Sigmoid colon (tissue), 7 donors: ENCODE results near the gene PAQR8. TPM values are rescaled to one million over a fixed set of nuclear protein-coding genes. Genes with fewer than 3 reads are reported as not detected.

Experiments used
- DNase-seq: peaks from one replicate; pipeline ENCODE4 v3.0.0-alpha.2; 2019
- H3K27ac ChIP-seq, 4 donors: fragments of 200-600 bp; sonication (generic); one replicate each; pipeline ENCODE4 v1.5.1; 2016 to 2019; ENCODE audit warnings: mild to moderate bottlenecking in 1 of 4
- H3K27me3 ChIP-seq, 3 donors: fragments of 200-600 bp; sonication (generic); one replicate each; pipeline ENCODE4 v1.5.1; 2019; ENCODE audit warnings: mild to moderate bottlenecking in 1 of 3
- H3K36me3 ChIP-seq, 4 donors: fragments of 200-600 bp; sonication (generic); one replicate each; pipeline ENCODE4 v1.5.1; 2016 to 2019
- H3K4me1 ChIP-seq, 4 donors: fragments of 200-600 bp; sonication (generic); one replicate each; pipeline ENCODE4 v1.5.1; 2017 to 2019
- H3K4me3 ChIP-seq, 4 donors: fragments of 200-600 bp; sonication (generic); one replicate each; pipeline ENCODE4 v1.5.1; 2017 to 2019; ENCODE audit warnings: mild to moderate bottlenecking in 2 of 4, moderate library complexity in 1 of 4
- H3K9me3 ChIP-seq, 4 donors: fragments of 200-600 bp in 3 of 4; sonication (generic) in 3 of 4; one replicate each; pipeline versions ENCODE4 v1.5.1 to v1.6.1; 2013 to 2019
- EP300 ChIP-seq, 4 donors: sonication (generic); formaldehyde crosslinking; IDR thresholded peaks; one replicate each; pipeline ENCODE4 v1.6.1; 2017; ENCODE audit warnings: antibody characterized with exemption in 4 of 4
- POLR2A ChIP-seq, 2 donors: fragments of 450-650 bp; IDR thresholded peaks; one replicate each; pipeline ENCODE4 v1.6.1; 2016; ENCODE audit warnings: antibody characterized with exemption in 2 of 2, mild to moderate bottlenecking in 2 of 2, moderate library complexity in 2 of 2
- POLR2AphosphoS5 ChIP-seq, 4 donors: sonication (generic); formaldehyde crosslinking; IDR thresholded peaks; one replicate each; pipeline ENCODE4 v1.6.1; 2017; ENCODE audit warnings: antibody characterized with exemption in 4 of 4
- WGBS, 2 donors: extraction: QIAGEN DNeasy Blood & Tissue Kit; methylation state at CpG; one replicate each; pipeline ENCODE4 v1.1.7; 2013; 5-methylcytosine and 5-hydroxymethylcytosine counted together
- intact Hi-C: fragments of 100-400 bp; cut with DNase I; formaldehyde crosslinking; loops from one replicate; pipeline ENCODE4 v1.15.1; 2023
- polyA plus RNA-seq, 3 donors: library from polyadenylated mRNA; stranded (reverse); fragments of 200-250 nt; gene quantifications; one replicate each; pipeline ENCODE4 v1.2.3, GENCODE V29; 2013
- total RNA-seq, 4 donors: library from RNA; depleted of rRNA; stranded (reverse); fragments of >200 nt; gene quantifications; one replicate each; pipeline ENCODE4 v1.1.0, GENCODE V29; 2016
- TF ChIP-seq, protein P1 (sequence below), 4 experiments: fragments of 450-650 bp in 3 of 4; fragments of 200-600 bp in 1 of 4; IDR thresholded peaks; one replicate each; pipeline ENCODE4 v1.5.1; 2016 to 2019; ENCODE audit warnings: antibody characterized with exemption in 4 of 4, mild to moderate bottlenecking in 3 of 4, moderate library complexity in 2 of 4
- donor health status: healthy with polysubstance abuse.
- donor health status: Bipolar disorder and iron deficiency.
- donor health status: healthy.

The PAQR8 gene
- total and polyA plus RNA-seq, 7 donors = 12.2 to 49.2 (median 15.6) TPM

DNA sequence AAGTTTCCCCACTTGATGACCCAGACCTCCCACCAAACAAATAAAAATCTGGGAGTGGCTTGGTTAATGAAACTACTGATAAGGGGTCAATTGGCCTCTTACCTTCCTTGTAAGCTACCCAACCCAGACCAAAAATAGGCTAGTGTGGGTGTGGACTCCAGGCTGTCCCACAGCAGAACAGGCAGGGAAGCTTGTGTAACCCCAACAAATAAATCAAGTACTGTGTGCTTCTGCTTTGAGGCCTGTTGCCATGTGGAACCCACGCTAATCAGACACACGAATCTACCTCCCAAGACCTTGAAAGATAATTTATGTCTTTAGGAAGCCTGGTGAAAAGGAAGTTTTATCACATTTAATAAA is 33.7 kb upstream of the PAQR8 start:
- Histone ChIP-seq H3K4me3 (no peak overlapping the region), H3K27me3 (no peaks in the 10 kb centered on the region), H3K9me3 (no peaks in the 10 kb centered on the region), H3K27ac (no peak overlapping the region), H3K4me1 (no peaks in the 10 kb centered on the region), H3K36me3 (no peaks in the 10 kb centered on the region)
- 15 to 50% methylated on average over 2 of the region's 2 CpGs for whole genome bisulfite sequencing, 2 donors
- intact Hi-C loops = no loop called here
- no peak for DNase-seq
- no peak for TF ChIP-seq EP300 (IDR thresholded peaks at IDR 0.05)
- TF ChIP-seq POLR2A (IDR thresholded peaks at IDR 0.05) = no peak
- TF ChIP-seq, protein P1, sequence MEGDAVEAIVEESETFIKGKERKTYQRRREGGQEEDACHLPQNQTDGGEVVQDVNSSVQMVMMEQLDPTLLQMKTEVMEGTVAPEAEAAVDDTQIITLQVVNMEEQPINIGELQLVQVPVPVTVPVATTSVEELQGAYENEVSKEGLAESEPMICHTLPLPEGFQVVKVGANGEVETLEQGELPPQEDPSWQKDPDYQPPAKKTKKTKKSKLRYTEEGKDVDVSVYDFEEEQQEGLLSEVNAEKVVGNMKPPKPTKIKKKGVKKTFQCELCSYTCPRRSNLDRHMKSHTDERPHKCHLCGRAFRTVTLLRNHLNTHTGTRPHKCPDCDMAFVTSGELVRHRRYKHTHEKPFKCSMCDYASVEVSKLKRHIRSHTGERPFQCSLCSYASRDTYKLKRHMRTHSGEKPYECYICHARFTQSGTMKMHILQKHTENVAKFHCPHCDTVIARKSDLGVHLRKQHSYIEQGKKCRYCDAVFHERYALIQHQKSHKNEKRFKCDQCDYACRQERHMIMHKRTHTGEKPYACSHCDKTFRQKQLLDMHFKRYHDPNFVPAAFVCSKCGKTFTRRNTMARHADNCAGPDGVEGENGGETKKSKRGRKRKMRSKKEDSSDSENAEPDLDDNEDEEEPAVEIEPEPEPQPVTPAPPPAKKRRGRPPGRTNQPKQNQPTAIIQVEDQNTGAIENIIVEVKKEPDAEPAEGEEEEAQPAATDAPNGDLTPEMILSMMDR (IDR thresholded peaks at IDR 0.05) = no peak
- TF ChIP-seq POLR2AphosphoS5 (IDR thresholded peaks at IDR 0.05) = no peak

DNA sequence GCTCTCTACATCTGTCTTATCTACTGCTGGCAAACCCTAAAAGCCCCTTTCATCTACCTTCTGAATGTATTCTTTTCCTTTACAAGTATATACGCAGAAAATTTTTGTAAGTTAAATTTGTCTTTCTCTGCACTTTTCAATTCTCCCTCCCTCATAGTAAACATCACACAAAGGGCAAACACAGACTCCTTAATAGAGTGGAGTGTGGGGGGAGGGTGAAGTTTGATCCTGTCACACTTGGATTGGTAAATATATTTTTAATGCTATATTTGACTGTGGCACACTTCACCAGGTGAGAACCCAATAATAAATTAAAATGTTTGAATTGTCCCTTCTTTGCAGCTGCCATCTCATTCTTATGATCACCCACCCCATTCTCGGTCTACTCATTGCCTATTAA is 33.2 kb upstream of the PAQR8 start:
- H3K36me3 ChIP-seq = no peaks in the 10 kb centered on the region
- no peaks in the 10 kb centered on the region for H3K27me3 ChIP-seq
- no peak for DNase-seq
- H3K27ac ChIP-seq = no peak overlapping the region
- H3K9me3 ChIP-seq = no peaks in the 10 kb centered on the region
- no peak overlapping the region for H3K4me3 ChIP-seq
- intact Hi-C loops = no loop called here
- 18 to 48% methylated on average over 2 of the region's 2 CpGs for WGBS, 2 donors
- no peaks in the 10 kb centered on the region for H3K4me1 ChIP-seq
- TF ChIP-seq POLR2A (IDR thresholded peaks at IDR 0.05) (no peak), POLR2AphosphoS5 (IDR thresholded peaks at IDR 0.05) (no peak), EP300 (IDR thresholded peaks at IDR 0.05) (no peak)
- TF ChIP-seq, protein P1 (IDR thresholded peaks at IDR 0.05) = no peak

DNA sequence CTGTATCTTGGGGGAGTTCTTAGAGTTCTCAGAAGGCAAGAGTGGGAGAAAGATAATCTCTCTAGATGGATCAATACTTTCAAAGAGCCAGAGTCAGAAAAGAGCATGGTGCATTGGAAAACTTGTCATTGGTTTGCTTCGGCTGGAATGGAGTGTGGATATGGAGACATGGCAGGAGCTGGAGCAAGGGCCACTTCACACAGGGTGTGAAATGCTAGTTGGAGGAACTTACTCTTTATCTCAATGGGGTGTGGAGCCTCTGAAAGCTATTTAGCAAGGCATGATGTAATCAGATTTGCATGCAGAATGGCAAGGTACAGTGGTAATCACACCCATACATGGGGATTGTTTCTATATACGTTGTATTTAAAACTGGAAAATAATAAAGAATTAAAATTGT is 31.5 kb upstream of the PAQR8 start:
- Histone ChIP-seq H3K27ac (no peak overlapping the region), H3K9me3 (no peaks in the 10 kb centered on the region), H3K4me1 (no peaks in the 10 kb centered on the region), H3K36me3 (no peaks in the 10 kb centered on the region), H3K27me3 (no peaks in the 10 kb centered on the region), H3K4me3 (no peak overlapping the region)
- DNase-seq = no peak
- intact Hi-C loops = no loop called here
- TF ChIP-seq, protein P1 (IDR thresholded peaks at IDR 0.05) = no peak
- no peak for TF ChIP-seq POLR2A (IDR thresholded peaks at IDR 0.05)
- TF ChIP-seq POLR2AphosphoS5 (IDR thresholded peaks at IDR 0.05) = no peak
- TF ChIP-seq EP300 (IDR thresholded peaks at IDR 0.05) = no peak
- 17 to 62% methylated on average over 2 of the region's 2 CpGs for WGBS, 2 donors

DNA sequence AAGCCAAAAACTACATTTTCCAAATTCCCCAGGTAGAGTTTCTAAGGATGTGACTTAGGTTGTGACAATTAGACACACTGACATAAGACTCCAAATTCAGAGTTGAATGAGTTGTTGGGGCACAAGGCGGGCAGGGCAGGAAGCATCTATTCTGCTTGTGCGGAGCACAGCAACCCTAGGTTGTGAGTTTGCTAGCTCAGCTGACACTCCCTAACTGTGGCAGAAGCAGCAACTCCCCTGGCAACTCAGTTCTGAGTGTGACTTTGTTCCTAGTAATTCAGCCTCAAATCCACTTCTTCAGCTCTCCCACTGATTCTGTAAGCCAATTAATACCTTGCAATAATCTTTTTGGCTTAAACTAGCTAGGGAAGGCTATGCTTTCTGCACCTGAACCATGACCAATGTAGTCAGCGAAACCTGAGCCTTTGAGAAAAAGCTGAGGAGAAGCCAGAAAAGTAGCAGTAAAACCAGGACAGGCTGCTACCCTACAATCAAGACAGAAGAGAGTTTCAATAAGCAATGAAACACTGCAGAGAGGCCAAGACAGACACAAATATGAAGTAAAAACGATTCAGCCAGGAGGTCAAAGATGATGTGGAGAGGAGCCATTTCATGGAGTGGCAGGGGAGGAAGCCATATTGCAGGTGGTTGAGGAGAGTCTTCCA is 30.0 kb upstream of the PAQR8 start:
- Histone ChIP-seq H3K4me3 (no peak overlapping the region), H3K4me1 (no peaks in the 10 kb centered on the region), H3K27me3 (no peaks in the 10 kb centered on the region), H3K9me3 (no peaks in the 10 kb centered on the region), H3K36me3 (no peaks in the 10 kb centered on the region), H3K27ac (no peak overlapping the region)
- WGBS, 2 donors = 83 to 86% methylated on average over 4 of the region's 4 CpGs
- TF ChIP-seq POLR2AphosphoS5 (IDR thresholded peaks at IDR 0.05) = no peak
- no peak for TF ChIP-seq POLR2A (IDR thresholded peaks at IDR 0.05)
- TF ChIP-seq EP300 (IDR thresholded peaks at IDR 0.05) = no peak
- intact Hi-C loops = no loop called here
- no peak for DNase-seq

DNA sequence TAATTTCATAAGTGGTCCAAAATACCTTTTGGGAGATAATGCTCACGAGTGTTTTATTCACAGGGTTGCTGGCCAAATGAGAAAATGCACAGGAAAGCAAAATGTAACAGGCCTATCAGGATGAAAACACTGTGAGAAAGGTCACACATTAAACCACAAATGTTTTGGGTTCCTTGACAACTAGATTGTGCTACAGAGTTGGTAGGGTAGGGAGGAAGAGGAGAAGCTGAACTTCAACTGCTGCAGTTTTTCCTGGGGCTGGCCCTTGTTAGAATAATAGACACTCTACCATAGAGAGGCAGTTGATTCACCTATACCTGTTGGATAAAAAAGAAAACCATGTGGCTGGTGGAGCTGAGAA is 28.1 kb upstream of the PAQR8 start:
- no peaks in the 10 kb centered on the region for H3K36me3 ChIP-seq
- no peaks in the 10 kb centered on the region for H3K27me3 ChIP-seq
- 20 to 36% methylated on average over 1 of the region's 1 CpG for WGBS, 2 donors
- no peaks in the 10 kb centered on the region for H3K4me1 ChIP-seq
- intact Hi-C loops = no loop called here
- H3K9me3 ChIP-seq = no peaks in the 10 kb centered on the region
- TF ChIP-seq EP300 (IDR thresholded peaks at IDR 0.05) (no peak), POLR2AphosphoS5 (IDR thresholded peaks at IDR 0.05) (no peak), POLR2A (IDR thresholded peaks at IDR 0.05) (no peak)
- TF ChIP-seq, protein P1 (IDR thresholded peaks at IDR 0.05) = no peak
- no peak for DNase-seq
- no peak overlapping the region for H3K4me3 ChIP-seq
- H3K27ac ChIP-seq = no peak overlapping the region
